ENCODE measurements around the gene CUBN. TPM values are rescaled to one million over a fixed set of nuclear protein-coding genes. Genes with fewer than 3 reads are reported as not detected.
A peak's percentile ranks its signal among the peaks of the same experiment; 100 is the strongest.
"Not testable (repeated sequence)": the region's sequence is repeated elsewhere in the genome, so short reads cannot be mapped to it uniquely, and the experiment has no call there.

CUBN gene
- polyA plus RNA-seq, 4 donors = 100 to 272 (median 187) TPM

GRCh38 chr10:16853201-16853600 lies 276.4 kb downstream of the CUBN start:
- DNase-seq (ENCODE audit: low read depth in 4 of 4, low spot score in 2 of 4) = peak in 1 of 4 donors; percentile 34

DNA sequence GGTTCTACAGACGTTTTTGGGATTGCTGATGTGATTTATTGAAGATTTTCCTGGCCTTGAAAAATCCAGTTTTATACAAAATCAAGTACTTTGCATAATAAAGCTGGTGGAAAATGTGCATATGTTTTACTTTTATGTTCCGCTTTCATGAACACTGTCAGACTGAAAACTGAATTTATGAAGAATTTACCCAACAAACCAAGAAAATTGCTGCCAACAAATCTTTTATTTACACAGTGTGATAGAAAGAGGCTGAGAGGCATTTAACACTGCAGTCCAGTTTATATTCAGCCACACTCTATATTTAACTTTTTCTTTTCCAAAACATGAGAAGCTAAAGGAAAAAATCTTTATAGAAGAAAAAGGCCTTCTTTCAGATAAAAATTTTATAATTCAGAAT lies 277.0 kb downstream of the CUBN start:
- DNase-seq (ENCODE audit: low read depth in 4 of 4, low spot score in 2 of 4) = no peak

GRCh38 chr10:16848562-16849154 lies 281.0 kb downstream of the CUBN start:
- DNase-seq (ENCODE audit: low read depth in 4 of 4, low spot score in 2 of 4) = no peak

DNA sequence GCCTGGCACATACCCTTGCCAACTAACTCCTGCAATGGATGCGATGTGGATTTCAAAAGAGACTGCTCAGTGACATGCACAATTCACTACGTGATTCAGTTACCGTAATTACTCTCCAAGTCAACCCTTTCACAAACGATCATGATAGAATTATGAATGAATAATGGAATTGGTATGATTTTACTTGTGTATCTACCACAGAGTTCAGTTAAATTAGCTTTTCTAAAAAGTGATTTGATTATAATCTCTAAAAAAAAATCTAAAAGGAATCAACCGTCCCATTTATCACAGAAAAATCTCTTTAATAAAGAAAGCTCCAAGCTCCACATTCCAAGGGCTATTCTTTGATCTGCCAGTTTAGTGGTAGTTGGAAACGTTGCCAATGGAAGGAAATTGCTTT lies 282.0 kb downstream of the CUBN start:
- no peak for DNase-seq (ENCODE audit: low read depth in 4 of 4, low spot score in 2 of 4)

- no peak for DNase-seq (ENCODE audit: low read depth in 4 of 4, low spot score in 2 of 4)
These were observed 284.4 kb downstream of the CUBN start for GRCh38 chr10:16845248-16845647.

DNA sequence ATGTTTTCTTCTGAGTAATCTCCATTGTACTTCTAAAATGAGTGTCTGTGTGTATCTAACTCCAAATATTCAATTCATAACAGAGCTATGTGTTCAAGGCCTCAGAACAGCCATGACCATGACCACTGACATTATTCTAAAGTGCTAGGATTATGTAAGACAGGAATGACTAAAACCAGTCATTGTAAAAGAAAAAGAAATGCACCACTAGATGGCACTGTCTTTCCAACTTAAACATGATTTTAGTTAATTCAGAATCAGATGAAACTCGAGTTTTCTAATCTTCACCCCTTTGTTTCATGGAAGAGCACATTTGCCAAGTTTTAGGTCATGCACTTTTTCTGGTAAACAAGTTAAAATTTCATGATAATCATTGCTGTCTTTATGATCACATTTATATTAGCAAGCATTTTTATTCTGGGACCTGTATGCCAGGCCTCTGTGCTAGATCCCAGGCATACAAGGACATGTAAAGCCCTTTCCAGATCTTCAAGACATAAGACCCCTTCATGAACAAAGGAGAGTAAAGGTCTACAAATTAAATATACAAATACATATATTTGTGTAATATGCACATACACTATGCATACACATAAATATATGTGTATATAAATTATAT lies 286.2 kb downstream of the CUBN start:
- peak in 2 of 4 donors; percentile 34 to 44 for DNase-seq (ENCODE audit: low read depth in 4 of 4, low spot score in 2 of 4)

- no peak for DNase-seq (ENCODE audit: low read depth in 4 of 4, low spot score in 2 of 4)
These were observed 294.4 kb downstream of the CUBN start for GRCh38 chr10:16835228-16835627.

DNA sequence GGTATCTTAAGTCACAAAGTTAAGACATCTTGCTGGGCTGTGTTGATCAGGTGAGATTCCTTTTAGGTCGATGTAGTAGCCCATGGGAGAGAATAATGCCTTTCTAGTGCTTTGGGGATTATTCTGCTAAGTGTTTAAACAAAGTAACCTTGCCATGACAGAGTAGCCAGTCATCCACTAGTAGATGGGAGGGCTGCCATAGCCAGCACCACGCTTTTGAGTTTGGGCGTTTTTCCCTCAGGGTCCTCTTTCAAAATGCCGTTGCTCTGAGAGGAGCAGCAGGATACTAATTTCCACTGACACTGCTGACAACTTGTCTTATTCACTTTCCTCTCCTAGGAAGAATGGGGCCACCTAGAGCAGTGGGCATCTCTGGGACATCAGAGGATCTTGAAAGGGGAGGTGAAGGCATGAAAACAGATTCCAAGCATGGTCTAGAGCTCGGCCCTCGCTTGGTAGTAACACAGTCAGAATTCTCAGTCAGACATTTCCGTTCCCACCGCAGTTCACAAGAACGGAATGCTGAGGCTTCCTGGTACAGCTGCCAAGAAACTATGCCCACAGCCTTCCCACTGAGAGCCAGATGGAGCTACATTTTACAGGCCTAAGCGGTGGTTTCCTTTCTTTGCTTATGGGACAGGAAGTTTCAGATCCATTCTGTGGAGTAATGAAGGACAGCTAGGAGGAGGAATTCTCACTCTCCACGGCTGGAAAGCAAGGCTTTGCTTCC lies 297.1 kb downstream of the CUBN start:
- DNase-seq (ENCODE audit: low read depth in 4 of 4, low spot score in 2 of 4) = no peak

DNA sequence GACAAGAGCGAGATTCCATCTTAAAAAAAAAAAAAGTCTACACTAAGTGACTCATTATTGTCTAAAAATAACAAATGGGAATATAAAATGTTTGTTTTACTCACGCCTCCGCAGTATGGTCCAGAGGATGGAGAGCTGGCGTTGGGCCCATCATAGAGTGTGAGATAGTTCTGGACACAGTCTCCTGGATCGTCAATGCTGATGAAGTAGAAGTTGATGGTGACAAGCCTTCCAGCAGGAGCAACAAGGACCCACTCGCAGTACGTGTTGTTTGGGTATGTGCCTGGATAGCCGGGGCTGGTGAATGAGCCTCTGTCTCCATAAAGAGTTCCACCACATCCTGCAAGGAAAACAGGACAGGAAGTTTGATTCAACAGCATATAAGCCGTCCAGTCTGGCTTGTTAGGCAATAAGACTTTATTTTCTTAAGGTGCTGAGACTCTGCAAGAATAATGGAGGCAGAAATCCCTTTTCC lies 300.9 kb downstream of the CUBN start:
- DNase-seq (ENCODE audit: low read depth in 4 of 4, low spot score in 2 of 4) = no peak

GRCh38 chr10:16828114-16828568 lies 301.5 kb downstream of the CUBN start:
- DNase-seq (ENCODE audit: low read depth in 4 of 4, low spot score in 2 of 4) = peak in 3 of 4 donors; percentile 41 to 78 (median 50)

DNA sequence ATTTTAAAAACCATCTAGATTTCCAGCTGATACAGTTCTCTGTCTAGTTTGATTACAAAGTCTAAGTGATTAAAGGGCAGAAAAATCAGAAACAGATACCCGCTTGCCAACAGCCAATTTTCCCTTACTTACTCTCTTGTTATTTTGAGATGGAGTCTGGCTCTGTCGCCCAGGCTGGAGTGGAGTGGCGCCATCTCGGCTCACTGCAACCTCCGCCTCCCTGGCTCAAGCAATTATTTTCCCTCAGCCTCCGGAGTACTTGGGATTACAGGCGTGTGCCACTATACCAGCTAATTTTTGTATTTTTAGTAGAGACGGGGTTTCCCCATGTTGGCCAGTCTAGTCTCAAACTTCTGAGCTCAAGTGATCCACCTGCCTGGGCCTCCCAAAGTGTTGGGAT lies 302.1 kb downstream of the CUBN start:
- DNase-seq (ENCODE audit: low read depth in 4 of 4, low spot score in 2 of 4) = not testable (repeated sequence)

DNA sequence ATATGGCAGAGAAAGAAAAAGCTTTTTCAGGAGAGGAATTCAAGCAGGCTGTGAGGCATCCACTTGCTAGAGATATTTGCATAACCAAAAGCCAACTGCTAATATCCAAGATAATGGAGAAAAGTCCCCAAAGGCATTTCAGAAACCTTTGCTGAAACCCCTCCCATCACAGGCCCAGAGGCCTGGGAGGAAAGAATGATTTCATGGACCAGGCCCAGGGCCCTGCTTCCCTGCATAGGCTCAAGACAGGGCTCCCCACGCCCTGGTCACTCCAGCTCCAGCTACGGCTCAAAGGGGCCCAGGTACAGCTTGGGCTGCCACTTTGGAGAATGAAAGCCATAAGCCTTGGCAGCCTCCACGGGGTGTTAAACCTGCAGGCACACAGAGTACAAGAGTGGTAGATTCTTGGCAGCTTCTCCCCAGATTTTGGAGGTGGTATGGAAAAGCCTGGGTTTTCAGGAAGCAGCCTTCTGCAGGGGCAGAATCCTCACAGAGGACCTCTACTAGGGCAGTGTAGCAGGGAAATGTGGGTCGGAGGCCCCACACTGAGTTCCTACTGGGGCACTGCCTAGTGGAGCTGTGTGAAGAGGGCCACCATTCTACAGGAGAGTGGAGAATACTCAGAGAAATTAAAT lies 306.8 kb downstream of the CUBN start:
- no peak for DNase-seq (ENCODE audit: low read depth in 4 of 4, low spot score in 2 of 4)

DNA sequence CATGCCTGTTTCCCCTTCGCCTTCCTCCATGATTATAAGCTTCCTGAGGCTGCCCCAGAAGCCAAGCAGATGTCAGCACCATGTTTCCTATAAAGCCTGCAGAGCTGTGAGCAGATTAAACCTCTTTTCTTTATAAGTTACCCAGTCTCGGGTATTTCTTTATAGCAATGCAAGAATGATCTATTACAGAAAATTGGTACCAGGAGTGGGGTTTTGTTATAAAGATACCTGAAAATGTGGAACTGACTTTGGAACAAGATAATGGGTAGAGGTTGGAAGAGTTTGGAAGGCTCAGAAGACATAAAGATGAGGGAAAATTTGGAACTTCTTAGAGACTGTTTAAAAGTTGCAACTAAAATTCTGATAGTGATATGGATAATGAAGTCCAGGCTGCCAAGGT lies 307.6 kb downstream of the CUBN start:
- DNase-seq (ENCODE audit: low read depth in 4 of 4, low spot score in 2 of 4) = no peak

GRCh38 chr10:16820421-16820820 lies 309.2 kb downstream of the CUBN start:
- DNase-seq (ENCODE audit: low read depth in 4 of 4, low spot score in 2 of 4) = no peak

GRCh38 chr10:16820018-16820417 lies 309.6 kb downstream of the CUBN start:
- no peak for DNase-seq (ENCODE audit: low read depth in 4 of 4, low spot score in 2 of 4)

DNA sequence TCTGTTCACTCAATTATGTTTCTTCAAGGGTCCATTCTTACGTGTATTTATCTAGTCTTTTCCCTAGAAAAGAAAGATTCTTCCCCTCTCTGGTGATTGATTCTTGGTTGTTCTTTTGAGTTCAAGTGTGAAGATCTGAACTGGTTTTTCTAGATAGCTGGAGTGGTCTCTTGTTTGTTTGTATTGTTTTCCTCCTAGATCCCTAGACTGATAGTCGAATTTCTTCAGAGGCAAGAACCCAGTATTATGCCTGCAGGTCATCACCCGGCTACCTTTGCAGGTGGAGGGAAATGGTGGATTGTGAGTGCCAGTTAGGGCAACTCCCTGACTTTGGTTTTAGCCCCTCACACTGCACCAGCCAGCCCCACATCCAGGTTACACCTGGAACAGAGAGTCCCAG lies 310.2 kb downstream of the CUBN start:
- DNase-seq (ENCODE audit: low read depth in 4 of 4, low spot score in 2 of 4) = no peak

DNA sequence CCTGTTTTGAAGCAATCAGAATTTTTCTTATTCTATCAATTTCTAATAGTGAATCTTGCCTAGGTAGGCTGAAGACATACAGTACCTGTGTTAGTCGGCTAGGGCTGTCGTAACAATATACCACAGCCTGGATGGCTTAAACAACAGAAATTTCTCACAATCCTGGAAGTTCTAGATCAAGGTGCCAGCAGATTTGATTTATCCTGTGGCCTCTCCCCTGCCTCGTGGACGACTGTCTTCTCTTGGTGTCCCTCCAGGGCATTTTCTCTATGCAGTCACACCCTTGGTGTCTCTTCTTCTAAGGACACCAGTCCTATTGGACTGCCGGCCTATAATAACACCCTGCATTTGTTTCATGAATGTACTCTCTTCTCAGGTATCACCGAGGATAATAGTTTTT lies 310.6 kb downstream of the CUBN start:
- no peak for DNase-seq (ENCODE audit: low read depth in 4 of 4, low spot score in 2 of 4)

DNA sequence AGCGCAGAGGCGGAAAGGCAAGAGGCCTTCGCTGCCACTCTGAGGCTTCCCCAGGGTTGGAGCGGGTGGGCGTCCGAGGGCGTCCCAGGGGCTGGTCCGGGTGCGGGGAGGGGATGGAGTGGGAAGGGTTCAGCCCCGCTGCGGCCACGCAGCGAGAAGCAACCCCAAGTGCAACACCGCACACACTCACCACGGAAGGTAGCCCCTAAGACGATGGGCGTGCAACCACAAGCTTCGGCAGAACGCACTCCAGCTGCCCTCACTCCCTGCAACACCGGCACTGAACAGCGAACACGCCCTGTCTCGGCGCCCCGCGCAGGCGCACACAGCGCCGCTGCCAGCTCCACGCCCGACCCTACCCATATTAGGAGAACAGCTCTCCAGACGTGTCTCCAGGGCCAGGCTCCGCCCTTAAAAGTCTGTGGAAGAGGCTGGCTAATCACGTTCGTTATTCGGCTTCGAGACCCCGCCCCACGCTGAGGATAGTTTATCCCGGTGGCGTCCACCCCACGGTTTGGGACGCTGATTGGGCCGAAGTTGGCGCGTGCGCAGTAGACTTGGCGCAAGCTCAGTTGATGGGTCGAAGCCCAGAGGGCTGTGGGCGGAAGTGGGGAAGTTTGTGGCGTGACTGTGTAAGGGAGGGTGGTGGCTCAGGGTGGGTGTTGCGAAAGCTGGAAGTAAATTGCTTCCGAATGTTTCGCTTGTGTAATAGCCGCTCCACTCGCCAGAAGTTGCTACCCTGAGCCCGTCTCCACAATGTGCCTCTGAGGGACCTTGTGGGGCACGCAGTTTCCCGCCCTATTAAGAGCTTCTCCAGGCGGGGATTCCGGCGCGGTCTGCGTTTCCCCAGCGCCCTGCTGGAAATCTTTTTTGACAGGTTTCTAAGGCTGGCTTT lies 312.2 kb downstream of the CUBN start, which contains the start of gene RSU1:
Gene RSU1, minus strand, starts transcription at position 300 of the 895 bp plus-strand sequence. CDS start 343 bp downstream, outside the sequence.
- DNase-seq (ENCODE audit: low read depth in 4 of 4, low spot score in 2 of 4) = peak; percentile 95 to 100 (median 98)

DNA sequence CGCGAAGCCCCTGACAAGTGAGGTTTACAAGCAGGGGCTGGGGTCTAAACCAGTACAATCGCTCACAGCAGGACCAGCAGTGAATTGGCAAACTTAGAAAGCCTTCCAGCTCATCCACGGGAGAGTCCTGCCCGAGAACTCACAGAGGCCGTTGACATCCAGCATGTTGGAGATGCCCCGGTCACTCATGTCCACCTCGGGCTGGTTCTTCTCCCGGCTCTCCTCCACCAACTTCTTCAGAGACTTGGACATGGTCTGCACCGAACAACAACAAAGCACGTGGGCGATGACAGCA lies 312.8 kb downstream of the CUBN start:
- peak in 1 of 4 donors; percentile 45 for DNase-seq (ENCODE audit: low read depth in 4 of 4, low spot score in 2 of 4)

- DNase-seq (ENCODE audit: low read depth in 4 of 4, low spot score in 2 of 4) = no peak
These were observed 313.4 kb downstream of the CUBN start for GRCh38 chr10:16816171-16816570.

All from left renal cortex interstitium (tissue), 4 donors.